Right atrium auricular region (tissue), 2 donors: ENCODE measurements around the gene SGCB. TPM values are rescaled to one million over a fixed set of nuclear protein-coding genes. Genes with fewer than 3 reads are reported as not detected.
A peak's percentile ranks its signal among the peaks of the same experiment; 100 is the strongest.

ENCODE experiments used
- DNase-seq: peaks from one replicate; pipeline ENCODE4 v3.0.0-alpha.2; 2019; ENCODE audit warnings: low spot score
- H3K27ac ChIP-seq, 2 donors: fragments of 200-600 bp; sonication (generic); 1 replicate in 1 of 2; 2 replicates in 1 of 2; pipeline ENCODE4 v1.5.1; 2016 to 2019
- H3K27me3 ChIP-seq, 2 donors: fragments of 200-600 bp; sonication (generic); one replicate each; pipeline versions ENCODE4 v1.5.1 to v1.6.0; 2017 to 2019
- H3K36me3 ChIP-seq: fragments of 200-600 bp; sonication (generic); one replicate; pipeline ENCODE4 v1.5.1; 2016
- H3K4me1 ChIP-seq, 2 donors: fragments of 200-600 bp; sonication (generic); one replicate each; pipeline versions ENCODE4 v1.5.1 to v1.6.0; 2017 to 2019
- H3K4me3 ChIP-seq, 2 donors: fragments of 200-600 bp; sonication (generic); 1 replicate in 1 of 2; 2 replicates in 1 of 2; pipeline ENCODE4 v1.5.1; 2017 to 2019; ENCODE audit warnings: mild to moderate bottlenecking in 1 of 2, moderate library complexity in 1 of 2
- H3K9me3 ChIP-seq, 2 donors: fragments of 200-600 bp; sonication (generic); one replicate each; pipeline ENCODE4 v1.5.1; 2019
- CTCF ChIP-seq, 2 donors: fragments of 200-600 bp; sonication (generic); IDR thresholded peaks; one replicate each; pipeline ENCODE4 v1.5.1; 2019; ENCODE audit warnings: antibody characterized with exemption in 2 of 2
- total RNA-seq, 2 donors: library from RNA; depleted of rRNA; stranded (reverse); fragments of >200 nt; gene quantifications; one replicate each; pipeline ENCODE4 v1.1.0, GENCODE V29; 2016

The SGCB gene
- total RNA-seq, 2 donors from 2014 or later, result 34.2 to 63.9 TPM

- Histone ChIP-seq H3K9me3 (no peaks in the 10 kb centered on the region), H3K4me1 (peaks cover 0 to 24% of the 10 kb centered on the region in 2 donors), H3K27me3 (no peaks in the 10 kb centered on the region), H3K27ac (peak overlapping the region; percentile 11 to 60), H3K4me3 (peak overlapping the region; percentile 55 to 71), H3K36me3 (no peaks in the 10 kb centered on the region)
- peak; percentile 74 for DNase-seq
- no peak for TF ChIP-seq CTCF (IDR thresholded peaks at IDR 0.05)
Observed at GRCh38 chr4:52051615-52052474, 13.7 kb upstream of the SGCB start.

GRCh38 chr4:52051213-52051614, 13.1 kb upstream of the SGCB start, which contains the start of gene SPATA18:
Gene SPATA18, plus strand, starts transcription at chr4:52051304. Its CDS starts 401 bp downstream, at chr4:52051705.
- peaks cover 0 to 24% of the 10 kb centered on the region in 2 donors for H3K4me1 ChIP-seq
- peak within 1 kb of the TSS; percentile 55 to 71 for H3K4me3 ChIP-seq
- H3K27me3 ChIP-seq, result no peaks in the 10 kb centered on the region
- no peaks in the 10 kb centered on the region for H3K9me3 ChIP-seq
- H3K27ac ChIP-seq, result peak within 1 kb of the TSS; percentile 11 to 60
- TF ChIP-seq CTCF (IDR thresholded peaks at IDR 0.05), result no peak
- no peak for DNase-seq
- no peaks in the 10 kb centered on the region for H3K36me3 ChIP-seq

GRCh38 chr4:52049266-52049665, 11.2 kb upstream of the SGCB start:
- Histone ChIP-seq H3K27me3 (no peaks in the 10 kb centered on the region), H3K4me1 (peaks cover 0 to 24% of the 10 kb centered on the region in 2 donors)

GRCh38 chr4:52045028-52045427, 6.9 kb upstream of the SGCB start:
- H3K27ac ChIP-seq, result no peak overlapping the region
- H3K27me3 ChIP-seq, result no peaks in the 10 kb centered on the region
- H3K9me3 ChIP-seq, result no peaks in the 10 kb centered on the region
- no peak overlapping the region for H3K4me3 ChIP-seq
- TF ChIP-seq CTCF (IDR thresholded peaks at IDR 0.05), result no peak
- DNase-seq, result no peak
- no peaks in the 10 kb centered on the region for H3K36me3 ChIP-seq
- no peaks in the 10 kb centered on the region for H3K4me1 ChIP-seq

More at GRCh38 chr4:52049266-52049665, 11.2 kb upstream of the SGCB start:
- no peak overlapping the region for H3K4me3 ChIP-seq
- H3K27ac ChIP-seq, result no peak overlapping the region
- no peaks in the 10 kb centered on the region for H3K36me3 ChIP-seq
- no peak for DNase-seq
- H3K9me3 ChIP-seq, result no peaks in the 10 kb centered on the region
- TF ChIP-seq CTCF (IDR thresholded peaks at IDR 0.05), result no peak

- H3K4me3 ChIP-seq, result peak overlapping the region; percentile 76 to 82
- no peaks in the 10 kb centered on the region for H3K36me3 ChIP-seq
- TF ChIP-seq CTCF (IDR thresholded peaks at IDR 0.05), result no peak
- no peaks in the 10 kb centered on the region for H3K27me3 ChIP-seq
- no peaks in the 10 kb centered on the region for H3K9me3 ChIP-seq
- peaks cover 0 to 29% of the 10 kb centered on the region in 2 donors for H3K4me1 ChIP-seq
- DNase-seq, result no peak
- peak overlapping the region; percentile 81 to 85 for H3K27ac ChIP-seq
Observed at GRCh38 chr4:52037689-52038102, 403 bp downstream of the SGCB start.
